Endothelial cell of umbilical vein (primary cell): ENCODE results near the gene DONSON. TPM values are rescaled to one million over a fixed set of nuclear protein-coding genes. Genes with fewer than 3 reads are reported as not detected.
A peak's percentile ranks its signal among the peaks of the same experiment; 100 is the strongest.

Experiments used
- BruUV-seq: library from RNA; stranded (reverse); fragments of 400-500 nt; replicated peaks from 2 replicates; lab custom pipeline; 2021; lab: Mats Ljungman, UMichigan
- CTCF ChIA-PET: fragments of 300-600, 350-600 bp; sonication (Branson Sonifier 250); formaldehyde crosslinking; loops from one replicate; lab custom pipeline; 2021; ENCODE audit warnings: antibody characterized with exemption, inconsistent platforms; lab: Charles Lee
- POLR2A ChIA-PET: fragments of 300-600, 350-600 bp; sonication (Branson Sonifier 250); formaldehyde crosslinking; loops from one replicate; lab custom pipeline; 2021; ENCODE audit warnings: antibody characterized with exemption, inconsistent platforms; lab: Charles Lee
- DNase-seq: peaks from one replicate; pipeline ENCODE4 v3.0.0-alpha.2; 2011; ENCODE audit warnings: low read depth, low spot score
- FAIRE-seq: peaks from 2 replicates; lab custom pipeline; 2011; peaks lifted over from hg19 to GRCh38; lab: Jason Lieb, UNC
- H2AFZ ChIP-seq: 2 replicates; pipeline ENCODE4 v1.6.0; 2012; ENCODE audit warnings: low read depth, low read length, control low read depth, inconsistent platforms
- H3K27ac ChIP-seq: 2 replicates; pipeline ENCODE4 v1.5.1; 2011; ENCODE audit warnings: low read depth, mild to moderate bottlenecking, control low read depth, low read length, moderate library complexity; ENCODE audit not compliant: insufficient read depth
- H3K27me3 ChIP-seq, 2 experiments: 2 replicates each; pipeline versions ENCODE4 v1.6.0 to v1.6.1; 2011; ENCODE audit warnings: low read length in 2 of 2, mixed read lengths in 1 of 2; ENCODE audit not compliant: control insufficient read depth in 2 of 2, insufficient read depth in 2 of 2
- H3K36me3 ChIP-seq, 2 experiments: 2 replicates in 1 of 2; 3 replicates in 1 of 2; pipeline ENCODE4 v1.5.1; 2011; ENCODE audit warnings: low read length in 2 of 2, mild to moderate bottlenecking in 1 of 2, moderate library complexity in 1 of 2; ENCODE audit not compliant: control insufficient read depth in 2 of 2, insufficient read depth in 2 of 2; ENCODE audit errors: extremely low read depth in 1 of 2
- H3K4me1 ChIP-seq: 3 replicates; pipeline ENCODE4 v1.5.1; 2011; ENCODE audit warnings: mild to moderate bottlenecking, low read length; ENCODE audit not compliant: control insufficient read depth, insufficient read depth; ENCODE audit errors: extremely low read depth
- H3K4me2 ChIP-seq: 2 replicates; pipeline ENCODE4 v1.6.1; 2011; ENCODE audit warnings: low read length, control low read depth, mixed read lengths; ENCODE audit not compliant: insufficient read depth
- H3K4me3 ChIP-seq, 3 experiments: fragments of 200-600 bp in 1 of 3; sonication (generic), shearing (Covaris generic) in 1 of 3; replicated peaks in 1 of 3; 2 replicates each; pipeline ENCODE4 v1.5.1; 2011 to 2016; ENCODE audit warnings: control low read depth in 3 of 3, low read length in 3 of 3, mild to moderate bottlenecking in 2 of 3, inconsistent platforms in 1 of 3, low read depth in 1 of 3, moderate library complexity in 1 of 3; ENCODE audit not compliant: insufficient read depth in 1 of 3
- H3K79me2 ChIP-seq: 2 replicates; pipeline ENCODE4 v1.6.0; 2012; ENCODE audit warnings: low read length, inconsistent platforms; ENCODE audit not compliant: control insufficient read depth, insufficient read depth
- H3K9ac ChIP-seq: replicated peaks from 2 replicates; pipeline ENCODE3; 2011; ENCODE audit warnings: low read length, control low read depth; ENCODE audit not compliant: insufficient read depth; ENCODE audit errors: extremely low read depth
- H3K9me1 ChIP-seq: replicated peaks from 3 replicates; pipeline ENCODE4 v1.6.0; 2011; ENCODE audit warnings: mild to moderate bottlenecking, low read length; ENCODE audit not compliant: control insufficient read depth, insufficient read depth; ENCODE audit errors: extremely low read depth
- H3K9me3 ChIP-seq: replicated peaks from 2 replicates; pipeline ENCODE4 v1.5.1; 2012; ENCODE audit warnings: low read length, inconsistent platforms; ENCODE audit not compliant: control insufficient read depth, insufficient read depth
- H4K20me1 ChIP-seq: replicated peaks from 2 replicates; pipeline ENCODE3; 2011; ENCODE audit warnings: mild to moderate bottlenecking, low read length; ENCODE audit not compliant: control insufficient read depth, insufficient read depth; ENCODE audit errors: extremely low read depth
- EZH2 ChIP-seq: IDR thresholded peaks from 2 replicates; pipeline ENCODE4 v1.6.1; 2012; ENCODE audit warnings: borderline replicate concordance, low read depth, mild to moderate bottlenecking, moderate library complexity, low read length, inconsistent platforms; ENCODE audit not compliant: severe bottlenecking
- FOS ChIP-seq: IDR thresholded peaks from 2 replicates; pipeline ENCODE4 v1.6.1; 2011; ENCODE audit warnings: mild to moderate bottlenecking, low read length, moderate library complexity, borderline replicate concordance; ENCODE audit not compliant: insufficient read depth
- GATA2 ChIP-seq: IDR thresholded peaks from 2 replicates; pipeline ENCODE4 v1.7.0; 2011; ENCODE audit warnings: low read depth, mild to moderate bottlenecking, moderate library complexity, mixed read lengths, low read length; ENCODE audit not compliant: insufficient read length, insufficient read depth
- JUN ChIP-seq: IDR thresholded peaks from 2 replicates; pipeline ENCODE4 v1.6.1; 2011; ENCODE audit warnings: borderline replicate concordance, low read depth; ENCODE audit not compliant: insufficient read length, insufficient read depth
- MYC ChIP-seq: IDR thresholded peaks from one replicate; pipeline ENCODE4 v1.6.1; 2011; ENCODE audit warnings: mild to moderate bottlenecking, low read depth, low read length
- POLR2A ChIP-seq: IDR thresholded peaks from 2 replicates; pipeline ENCODE4 v1.6.1; 2012; ENCODE audit warnings: low read depth, mild to moderate bottlenecking, control low read depth, low read length
- POLR2AphosphoS5 ChIP-seq: IDR thresholded peaks from 2 replicates; pipeline ENCODE4 v1.6.1; 2012; ENCODE audit warnings: low read depth, mild to moderate bottlenecking, control low read depth, low read length, moderate library complexity; ENCODE audit not compliant: insufficient read depth
- dilution Hi-C: fragments of 300-500 bp; cut with MboI; formaldehyde crosslinking; loops from one replicate; pipeline ENCODE4 v1.15.0; 2019; ENCODE audit warnings: low sequenced_read_pairs; ENCODE audit not compliant: extremely low pct_ligation_motif_present
- intact Hi-C: fragments of 100-400 bp; cut with micrococcal nuclease; formaldehyde crosslinking; loops from one replicate; pipeline ENCODE4 v1.10.0; 2022
- polyA plus RNA-seq, 4 experiments: library from polyadenylated mRNA; depleted of rRNA in 3 of 4; stranded (reverse) in 3 of 4; unstranded in 1 of 4; fragments of >200 nt; gene quantifications; 2 replicates each; pipeline versions ENCODE4 v1.2.1 to v1.2.3, GENCODE V29; 2011 to 2012; ENCODE audit warnings: missing spikeins in 1 of 4
- total RNA-seq: library from RNA; stranded (reverse); gene quantifications from 2 replicates; pipeline ENCODE4 v1.2.3, GENCODE V29; 2021
- TF ChIP-seq, protein P1 (sequence below): IDR thresholded peaks from 2 replicates; pipeline ENCODE4 v1.6.1; 2011; ENCODE audit not compliant: insufficient read depth, insufficient read length
- TF ChIP-seq, protein P2 (sequence below), 2 donors: IDR thresholded peaks; 1 replicate in 1 of 2; 2 replicates in 1 of 2; pipeline ENCODE4 v1.5.1; 2011; ENCODE audit warnings: low read length in 2 of 2, mild to moderate bottlenecking in 2 of 2, moderate library complexity in 2 of 2, control low read depth in 1 of 2, inconsistent platforms in 1 of 2, low read depth in 1 of 2; ENCODE audit not compliant: insufficient read depth in 1 of 2; ENCODE audit errors: extremely low read depth in 1 of 2

Gene DONSON
- total and polyA plus RNA-seq, 2 donors (not counting 3 experiments of a cell fraction or from before 2014, with no cell fraction given): 14.3 to 29.4 TPM

DNA sequence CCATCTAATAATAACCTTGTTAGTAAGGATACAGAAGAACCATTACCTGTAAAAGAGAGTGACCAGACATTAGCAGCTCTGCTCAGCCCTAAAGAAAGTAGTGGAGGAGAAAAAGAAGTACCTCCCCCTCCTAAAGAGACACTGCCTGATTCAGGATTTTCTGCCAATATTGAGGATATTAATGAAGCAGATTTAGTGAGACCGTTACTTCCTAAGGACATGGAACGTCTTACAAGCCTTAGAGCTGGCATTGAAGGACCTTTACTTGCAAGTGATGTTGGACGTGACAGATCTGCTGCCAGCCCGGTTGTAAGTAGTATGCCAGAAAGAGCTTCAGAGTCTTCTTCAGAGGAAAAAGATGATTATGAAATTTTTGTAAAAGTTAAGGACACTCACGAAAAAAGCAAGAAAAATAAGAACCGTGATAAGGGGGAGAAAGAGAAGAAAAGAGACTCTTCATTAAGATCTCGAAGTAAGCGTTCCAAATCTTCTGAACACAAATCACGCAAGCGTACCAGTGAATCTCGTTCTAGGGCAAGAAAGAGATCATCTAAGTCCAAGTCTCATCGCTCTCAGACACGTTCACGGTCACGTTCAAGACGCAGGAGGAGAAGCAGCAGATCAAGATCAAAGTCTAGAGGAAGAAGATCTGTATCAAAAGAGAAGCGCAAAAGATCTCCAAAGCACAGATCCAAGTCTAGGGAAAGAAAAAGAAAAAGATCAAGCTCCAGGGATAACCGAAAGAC is 34.1 kb downstream of the DONSON start:
- TF ChIP-seq JUN (no peak), POLR2A (no peak), FOS (no peak), GATA2 (no peak), MYC (no peak), POLR2AphosphoS5 (no peak), EZH2 (no peak)
- TF ChIP-seq, protein P1, sequence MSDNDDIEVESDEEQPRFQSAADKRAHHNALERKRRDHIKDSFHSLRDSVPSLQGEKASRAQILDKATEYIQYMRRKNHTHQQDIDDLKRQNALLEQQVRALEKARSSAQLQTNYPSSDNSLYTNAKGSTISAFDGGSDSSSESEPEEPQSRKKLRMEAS: no peak
- TF ChIP-seq, protein P2, sequence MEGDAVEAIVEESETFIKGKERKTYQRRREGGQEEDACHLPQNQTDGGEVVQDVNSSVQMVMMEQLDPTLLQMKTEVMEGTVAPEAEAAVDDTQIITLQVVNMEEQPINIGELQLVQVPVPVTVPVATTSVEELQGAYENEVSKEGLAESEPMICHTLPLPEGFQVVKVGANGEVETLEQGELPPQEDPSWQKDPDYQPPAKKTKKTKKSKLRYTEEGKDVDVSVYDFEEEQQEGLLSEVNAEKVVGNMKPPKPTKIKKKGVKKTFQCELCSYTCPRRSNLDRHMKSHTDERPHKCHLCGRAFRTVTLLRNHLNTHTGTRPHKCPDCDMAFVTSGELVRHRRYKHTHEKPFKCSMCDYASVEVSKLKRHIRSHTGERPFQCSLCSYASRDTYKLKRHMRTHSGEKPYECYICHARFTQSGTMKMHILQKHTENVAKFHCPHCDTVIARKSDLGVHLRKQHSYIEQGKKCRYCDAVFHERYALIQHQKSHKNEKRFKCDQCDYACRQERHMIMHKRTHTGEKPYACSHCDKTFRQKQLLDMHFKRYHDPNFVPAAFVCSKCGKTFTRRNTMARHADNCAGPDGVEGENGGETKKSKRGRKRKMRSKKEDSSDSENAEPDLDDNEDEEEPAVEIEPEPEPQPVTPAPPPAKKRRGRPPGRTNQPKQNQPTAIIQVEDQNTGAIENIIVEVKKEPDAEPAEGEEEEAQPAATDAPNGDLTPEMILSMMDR (IDR thresholded peaks at IDR 0.05; ENCODE audit: extremely low read depth in 1 of 2, insufficient read depth in 1 of 2, low read depth in 1 of 2, low read length in 2 of 2): no peak
- Histone ChIP-seq H3K9me1 (no peaks in the 10 kb centered on the region), H3K9me3 (no peaks in the 10 kb centered on the region), H3K4me3 (no peak overlapping the region), H3K27me3 (no peaks in the 10 kb centered on the region), H3K27ac (no peak overlapping the region), H3K4me2 (no peak overlapping the region), H3K4me1 (no peaks in the 10 kb centered on the region), H3K36me3 (peaks cover 46 to 68% of the 10 kb centered on the region in 2 experiments), H3K9ac (no peak overlapping the region), H3K79me2 (peaks cover 98% of the 10 kb centered on the region), H4K20me1 (peaks cover 21% of the 10 kb centered on the region), H2AFZ (no peak overlapping the region)
- FAIRE-seq (no peak), DNase-seq (no peak)
- intact Hi-C loops: no loop called here
- ChIA-PET POLR2A (no interaction called here), CTCF (interaction anchor here (0.9 to 1.3 kb wide), 3 partner anchors 10 to 51 kb away, joined by 4 to 6 read pairs (median 4); no protein-coding TSS in a partner anchor)
- BruUV-seq: TSS peak; percentile 12
- dilution Hi-C loops: no loop called here
